GM12878 (cell line): Measurements from ENCODE around the gene TXNRD3. TPM values are rescaled to one million over a fixed set of nuclear protein-coding genes. Genes with fewer than 3 reads are reported as not detected.

ENCODE experiments used
- ATAC-seq: fragments of 200-7000 bp; cut with Tn5 transposase; 3 replicates; pipeline ENCODE4 v1.9.1; 2020; ENCODE audit warnings: mild to moderate bottlenecking, moderate library complexity
- BruUV-seq: library from RNA; stranded (reverse); fragments of 400-500 nt; replicated peaks from 2 replicates; lab custom pipeline; 2021; lab: Mats Ljungman, UMichigan
- CTCF ChIA-PET: fragments of 300-600 bp; sonication (Branson Sonifier 250); formaldehyde crosslinking; extraction: SDS; loops from one replicate; lab custom pipeline; 2021; ENCODE audit warnings: inconsistent platforms; lab: Yijun Ruan, JAX
- POLR2A ChIA-PET: fragments of 350-600 bp; formaldehyde crosslinking; extraction: SDS; loops from one replicate; lab custom pipeline; 2021; ENCODE audit warnings: inconsistent platforms; lab: Charles Lee
- RAD21 ChIA-PET: fragments of 300-600 bp; sonication (Branson Sonifier 250); formaldehyde crosslinking; loops from one replicate; lab custom pipeline; 2023; ENCODE audit warnings: antibody characterized with exemption; ENCODE audit not compliant: unreplicated experiment; lab: Charles Lee
- SMC1A ChIA-PET: fragments of 300-600 bp; sonication (Branson Sonifier 250); formaldehyde crosslinking; loops from one replicate; lab custom pipeline; 2023; ENCODE audit not compliant: unreplicated experiment, uncharacterized antibody; lab: Charles Lee
- DNase-seq: peaks from one replicate; pipeline ENCODE4 v3.0.0-alpha.2; 2011; ENCODE audit warnings: low read depth, low spot score
- FAIRE-seq: peaks from 3 replicates; lab custom pipeline; 2011; peaks lifted over from hg19 to GRCh38; lab: Jason Lieb, UNC
- H2AFZ ChIP-seq: 2 replicates; pipeline ENCODE4 v1.6.0; 2011; ENCODE audit warnings: low read depth, low read length, control low read depth; ENCODE audit not compliant: control insufficient read depth
- H3K27ac ChIP-seq: 2 replicates; pipeline ENCODE4 v1.5.1; 2011; ENCODE audit warnings: control low read depth; ENCODE audit not compliant: control insufficient read depth, insufficient read depth
- H3K27me3 ChIP-seq, 2 experiments: replicated peaks in 1 of 2; 2 replicates each; pipeline versions ENCODE4 v1.6.0 to v1.6.1; 2011; ENCODE audit warnings: low read length in 1 of 2; ENCODE audit not compliant: control insufficient read depth in 2 of 2, insufficient read depth in 2 of 2
- H3K36me3 ChIP-seq, 2 experiments: 2 replicates each; pipeline ENCODE4 v1.5.1; 2011; ENCODE audit warnings: low read length in 1 of 2; ENCODE audit not compliant: control insufficient read depth in 2 of 2, insufficient read depth in 2 of 2
- H3K4me1 ChIP-seq: 2 replicates; pipeline ENCODE4 v1.6.1; 2011; ENCODE audit warnings: mild to moderate bottlenecking, low read length, moderate library complexity, mixed read lengths; ENCODE audit not compliant: control insufficient read depth, insufficient read depth
- H3K4me2 ChIP-seq: 2 replicates; pipeline ENCODE4 v1.6.0; 2011; ENCODE audit warnings: control low read depth; ENCODE audit not compliant: control insufficient read depth, insufficient read depth
- H3K4me3 ChIP-seq: fragments of 200-600 bp; sonication (generic); 2 replicates; pipeline ENCODE4 v1.5.1; 2016
- H3K79me2 ChIP-seq: 2 replicates; pipeline ENCODE4 v1.6.0; 2011; ENCODE audit warnings: low read length; ENCODE audit not compliant: control insufficient read depth, insufficient read depth
- H3K9ac ChIP-seq: 2 replicates; pipeline ENCODE4 v1.8.0; 2011; ENCODE audit warnings: low read length, control low read depth, mixed read lengths; ENCODE audit not compliant: control insufficient read depth, insufficient read depth
- H3K9me3 ChIP-seq: replicated peaks from 3 replicates; pipeline ENCODE4 v1.5.1; 2011; ENCODE audit warnings: mild to moderate bottlenecking, low read length; ENCODE audit not compliant: control insufficient read depth, insufficient read depth
- H4K20me1 ChIP-seq: 2 replicates; pipeline ENCODE4 v1.6.0; 2011; ENCODE audit not compliant: control insufficient read depth, insufficient read depth
- ELK1 ChIP-seq: IDR thresholded peaks from 2 replicates; pipeline ENCODE4 v1.6.1; 2012; ENCODE audit warnings: low read depth, low read length, improper control_type of control experiment
- HDAC6 ChIP-seq: fragments of 200-600 bp; sonication (generic); IDR thresholded peaks from one replicate; pipeline ENCODE4 v1.8.0; 2017; ENCODE audit warnings: antibody characterized with exemption; ENCODE audit not compliant: unreplicated experiment
- KAT2A ChIP-seq: conservative IDR thresholded peaks from 2 replicates; pipeline ENCODE4 v1.6.1; 2011; ENCODE audit warnings: low read depth, low read length; ENCODE audit not compliant: control insufficient read depth
- KDM1A ChIP-seq: fragments of 200-600 bp; sonication (generic); IDR thresholded peaks from 2 replicates; pipeline ENCODE4 v1.6.1; 2016; ENCODE audit warnings: borderline replicate concordance
- KLF5 ChIP-seq: fragments of 450-650 bp; IDR thresholded peaks from 2 replicates; pipeline ENCODE4 v1.6.1; 2014; ENCODE audit warnings: mild to moderate bottlenecking; ENCODE audit not compliant: partially characterized antibody
- NFYB ChIP-seq: IDR thresholded peaks from 2 replicates; pipeline ENCODE4 v1.6.1; 2011; ENCODE audit warnings: low read depth, mild to moderate bottlenecking, low read length, improper control_type of control experiment, moderate library complexity; ENCODE audit not compliant: insufficient read depth
- NR2F1 ChIP-seq: fragments of 450-650 bp; conservative IDR thresholded peaks from 2 replicates; pipeline ENCODE4 v1.6.1; 2017; ENCODE audit warnings: mild to moderate bottlenecking
- RBBP5 ChIP-seq: fragments of 200-600 bp; sonication (generic); conservative IDR thresholded peaks from 2 replicates; pipeline ENCODE4 v1.6.1; 2016
- RUNX3 ChIP-seq: IDR thresholded peaks from 2 replicates; pipeline ENCODE4 v1.6.1; 2012; ENCODE audit warnings: low read length, inconsistent platforms
- SREBF1 ChIP-seq: IDR thresholded peaks from 2 replicates; pipeline ENCODE4 v1.6.1; 2012; ENCODE audit warnings: mild to moderate bottlenecking, low read length
- ZBED1 ChIP-seq: IDR thresholded peaks from 2 replicates; pipeline ENCODE4 v1.6.1; 2016; ENCODE audit warnings: borderline replicate concordance
- ZZZ3 ChIP-seq: IDR thresholded peaks from 2 replicates; pipeline ENCODE4 v1.6.1; 2011; ENCODE audit warnings: low read depth; ENCODE audit not compliant: control insufficient read depth, insufficient read length
- WGBS: methylation state at CpG from one replicate; pipeline ENCODE4 v1.1.6; 2016; ENCODE audit warnings: low lambda C conversion rate; ENCODE audit not compliant: insufficient replicate concordance, insufficient coverage; ENCODE audit errors: missing lambda C conversion rate; 5-methylcytosine and 5-hydroxymethylcytosine counted together
- in situ Hi-C: fragments of 300-500 bp; cut with MboI; formaldehyde crosslinking; loops from 9 replicates; pipeline ENCODE4 v1.14.3; 2018; ENCODE audit warnings: mixed read lengths
- intact Hi-C: fragments of 100-400 bp; cut with micrococcal nuclease; formaldehyde crosslinking; loops from one replicate; pipeline ENCODE4 v1.14.2; 2022; ENCODE audit not compliant: unreplicated experiment
- polyA plus RNA-seq, 11 experiments: library from polyadenylated mRNA; depleted of rRNA in 4 of 11; unstranded in 6 of 11; stranded (reverse) in 5 of 11; fragments of >200 nt; fragmentation: Nextera tagmentation in 4 of 11; fragmentation: Illumina TruSeq in 1 of 11; extraction: Ambion mirVana in 4 of 11; extraction: Trizol in 1 of 11; gene quantifications; 1 replicate in 1 of 11; 2 replicates in 10 of 11; pipeline versions ENCODE4 v1.2.1 to v1.2.3, GENCODE V29; 2011 to 2016; ENCODE audit warnings: inconsistent platforms in 2 of 11, missing spikeins in 2 of 11, low read depth in 1 of 11
- total RNA-seq, 4 experiments: library from RNA; depleted of rRNA in 3 of 4; stranded (reverse); fragments of >200 nt in 3 of 4; fragmentation: Illumina TruSeq in 1 of 4; extraction: Trizol in 1 of 4; gene quantifications; 2 replicates each; pipeline versions ENCODE4 v1.2.1 to v1.2.3, GENCODE V29; 2013 to 2021
- TF ChIP-seq, protein P1 (sequence below): fragments of 450-650 bp; conservative IDR thresholded peaks from 2 replicates; pipeline ENCODE4 v1.6.1; 2017; ENCODE audit warnings: mild to moderate bottlenecking, moderate library complexity
- TF ChIP-seq, protein P2 (sequence below): fragments of 450-650 bp; IDR thresholded peaks from 2 replicates; pipeline ENCODE4 v1.6.1; 2016; ENCODE audit warnings: mild to moderate bottlenecking
- TF ChIP-seq, protein P3 (sequence below): fragments of 150-350 bp; IDR thresholded peaks from 2 replicates; pipeline ENCODE4 v1.6.1; 2016; ENCODE audit warnings: low read depth, low read length

Gene TXNRD3
- total and polyA plus RNA-seq, 10 of the 15 experiments (the other 5 are each of a cell fraction or from before 2014, with no cell fraction given) = not detected

GRCh38 chr3:126578702-126579101 lies 76.2 kb downstream of the TXNRD3 start:
- Histone ChIP-seq H3K36me3 (no peaks in the 10 kb centered on the region), H4K20me1 (no peaks in the 10 kb centered on the region), H3K9me3 (no peaks in the 10 kb centered on the region), H2AFZ (no peak overlapping the region), H3K4me2 (no peak overlapping the region), H3K9ac (no peak overlapping the region), H3K4me1 (no peaks in the 10 kb centered on the region), H3K79me2 (no peaks in the 10 kb centered on the region), H3K27ac (no peak overlapping the region), H3K27me3 (peaks cover 2 to 3% of the 10 kb centered on the region in 2 experiments; a peak in 2 of 4 replicates), H3K4me3 (no peak overlapping the region)
- FAIRE-seq (no peak), ATAC-seq (no peak), DNase-seq (no peak)
- TF ChIP-seq RBBP5 (no peak), HDAC6 (no peak), NR2F1 (no peak), SREBF1 (no peak), KDM1A (no peak), KLF5 (no peak), ELK1 (no peak), RUNX3 (no peak), ZBED1 (no peak), ZZZ3 (no peak), NFYB (no peak), KAT2A (no peak)
- TF ChIP-seq, protein P1, sequence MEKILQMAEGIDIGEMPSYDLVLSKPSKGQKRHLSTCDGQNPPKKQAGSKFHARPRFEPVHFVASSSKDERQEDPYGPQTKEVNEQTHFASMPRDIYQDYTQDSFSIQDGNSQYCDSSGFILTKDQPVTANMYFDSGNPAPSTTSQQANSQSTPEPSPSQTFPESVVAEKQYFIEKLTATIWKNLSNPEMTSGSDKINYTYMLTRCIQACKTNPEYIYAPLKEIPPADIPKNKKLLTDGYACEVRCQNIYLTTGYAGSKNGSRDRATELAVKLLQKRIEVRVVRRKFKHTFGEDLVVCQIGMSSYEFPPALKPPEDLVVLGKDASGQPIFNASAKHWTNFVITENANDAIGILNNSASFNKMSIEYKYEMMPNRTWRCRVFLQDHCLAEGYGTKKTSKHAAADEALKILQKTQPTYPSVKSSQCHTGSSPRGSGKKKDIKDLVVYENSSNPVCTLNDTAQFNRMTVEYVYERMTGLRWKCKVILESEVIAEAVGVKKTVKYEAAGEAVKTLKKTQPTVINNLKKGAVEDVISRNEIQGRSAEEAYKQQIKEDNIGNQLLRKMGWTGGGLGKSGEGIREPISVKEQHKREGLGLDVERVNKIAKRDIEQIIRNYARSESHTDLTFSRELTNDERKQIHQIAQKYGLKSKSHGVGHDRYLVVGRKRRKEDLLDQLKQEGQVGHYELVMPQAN = no peak
- TF ChIP-seq, protein P2, sequence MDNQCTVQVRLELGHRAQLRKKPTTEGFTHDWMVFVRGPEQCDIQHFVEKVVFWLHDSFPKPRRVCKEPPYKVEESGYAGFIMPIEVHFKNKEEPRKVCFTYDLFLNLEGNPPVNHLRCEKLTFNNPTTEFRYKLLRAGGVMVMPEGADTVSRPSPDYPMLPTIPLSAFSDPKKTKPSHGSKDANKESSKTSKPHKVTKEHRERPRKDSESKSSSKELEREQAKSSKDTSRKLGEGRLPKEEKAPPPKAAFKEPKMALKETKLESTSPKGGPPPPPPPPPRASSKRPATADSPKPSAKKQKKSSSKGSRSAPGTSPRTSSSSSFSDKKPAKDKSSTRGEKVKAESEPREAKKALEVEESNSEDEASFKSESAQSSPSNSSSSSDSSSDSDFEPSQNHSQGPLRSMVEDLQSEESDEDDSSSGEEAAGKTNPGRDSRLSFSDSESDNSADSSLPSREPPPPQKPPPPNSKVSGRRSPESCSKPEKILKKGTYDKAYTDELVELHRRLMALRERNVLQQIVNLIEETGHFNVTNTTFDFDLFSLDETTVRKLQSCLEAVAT = no peak
- TF ChIP-seq, protein P3, sequence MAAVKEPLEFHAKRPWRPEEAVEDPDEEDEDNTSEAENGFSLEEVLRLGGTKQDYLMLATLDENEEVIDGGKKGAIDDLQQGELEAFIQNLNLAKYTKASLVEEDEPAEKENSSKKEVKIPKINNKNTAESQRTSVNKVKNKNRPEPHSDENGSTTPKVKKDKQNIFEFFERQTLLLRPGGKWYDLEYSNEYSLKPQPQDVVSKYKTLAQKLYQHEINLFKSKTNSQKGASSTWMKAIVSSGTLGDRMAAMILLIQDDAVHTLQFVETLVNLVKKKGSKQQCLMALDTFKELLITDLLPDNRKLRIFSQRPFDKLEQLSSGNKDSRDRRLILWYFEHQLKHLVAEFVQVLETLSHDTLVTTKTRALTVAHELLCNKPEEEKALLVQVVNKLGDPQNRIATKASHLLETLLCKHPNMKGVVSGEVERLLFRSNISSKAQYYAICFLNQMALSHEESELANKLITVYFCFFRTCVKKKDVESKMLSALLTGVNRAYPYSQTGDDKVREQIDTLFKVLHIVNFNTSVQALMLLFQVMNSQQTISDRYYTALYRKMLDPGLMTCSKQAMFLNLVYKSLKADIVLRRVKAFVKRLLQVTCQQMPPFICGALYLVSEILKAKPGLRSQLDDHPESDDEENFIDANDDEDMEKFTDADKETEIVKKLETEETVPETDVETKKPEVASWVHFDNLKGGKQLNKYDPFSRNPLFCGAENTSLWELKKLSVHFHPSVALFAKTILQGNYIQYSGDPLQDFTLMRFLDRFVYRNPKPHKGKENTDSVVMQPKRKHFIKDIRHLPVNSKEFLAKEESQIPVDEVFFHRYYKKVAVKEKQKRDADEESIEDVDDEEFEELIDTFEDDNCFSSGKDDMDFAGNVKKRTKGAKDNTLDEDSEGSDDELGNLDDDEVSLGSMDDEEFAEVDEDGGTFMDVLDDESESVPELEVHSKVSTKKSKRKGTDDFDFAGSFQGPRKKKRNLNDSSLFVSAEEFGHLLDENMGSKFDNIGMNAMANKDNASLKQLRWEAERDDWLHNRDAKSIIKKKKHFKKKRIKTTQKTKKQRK = no peak
- BruUV-seq = no TSS peak
- CTCF ChIA-PET = no interaction called here
- intact Hi-C loops = no loop called here
- POLR2A ChIA-PET = no interaction called here
- SMC1A ChIA-PET = no interaction called here
- RAD21 ChIA-PET = no interaction called here
- in situ Hi-C loops = no loop called here
- WGBS = 9% methylated on average over 7 of the region's 7 CpGs
